A549 (cell line): ENCODE measurements around the gene TRNAU1AP. TPM values are rescaled to one million over a fixed set of nuclear protein-coding genes. Genes with fewer than 3 reads are reported as not detected.

Experiments used
- ATAC-seq, 2 experiments: fragments of 200-7000 bp in 1 of 2; fragments of >200 bp in 1 of 2; cut with Nextera tagmentation in 1 of 2; cut with Tn5 transposase in 1 of 2; 3 replicates each; pipeline versions ENCODE4 v1.8.0 to v1.9.1; 2018 to 2020; ENCODE audit warnings: mild to moderate bottlenecking in 1 of 2, moderate library complexity in 1 of 2
- CTCF ChIA-PET: fragments of 300-600 bp; sonication (Branson Sonifier 250); formaldehyde crosslinking; extraction: SDS; loops from one replicate; lab custom pipeline; 2021; ENCODE audit warnings: antibody characterized with exemption, inconsistent platforms; lab: Yijun Ruan, JAX
- POLR2A ChIA-PET: fragments of 350-600 bp; formaldehyde crosslinking; extraction: SDS; loops from one replicate; lab custom pipeline; 2021; ENCODE audit warnings: antibody characterized with exemption, inconsistent platforms; lab: Yijun Ruan, JAX
- DNase-seq, 2 experiments: peaks; one replicate each; pipeline versions ENCODE4 v3.0.0 to v3.0.0-alpha.2; 2011 to 2016; ENCODE audit warnings: low read depth in 1 of 2, low spot score in 1 of 2
- FAIRE-seq: peaks from 2 replicates; lab custom pipeline; 2011; peaks lifted over from hg19 to GRCh38; lab: Jason Lieb, UNC
- H3K27ac ChIP-seq, 2 experiments: fragments of >200 bp; sonication (Bioruptor Twin); formaldehyde crosslinking; 3 replicates each; pipeline ENCODE4 v1.5.1; 2016 to 2017
- H3K4me1 ChIP-seq: fragments of >200 bp; sonication (Bioruptor Twin); formaldehyde crosslinking; 3 replicates; pipeline ENCODE4 v1.6.1; 2016
- H3K4me2 ChIP-seq: fragments of >200 bp; sonication (Bioruptor Twin); formaldehyde crosslinking; 3 replicates; pipeline ENCODE4 v1.6.1; 2016
- H3K4me3 ChIP-seq: fragments of >200 bp; sonication (Bioruptor Twin); formaldehyde crosslinking; 3 replicates; pipeline ENCODE4 v1.5.1; 2016
- H3K9me3 ChIP-seq: fragments of >200 bp; sonication (Bioruptor Twin); formaldehyde crosslinking; 3 replicates; pipeline ENCODE4 v1.6.1; 2016
- BCL3 ChIP-seq: fragments of >200 bp; sonication (Bioruptor Twin); formaldehyde crosslinking; IDR thresholded peaks from 3 replicates; pipeline ENCODE4 v1.6.1; 2016
- CTCF ChIP-seq: fragments of >200 bp; sonication (Bioruptor Twin); formaldehyde crosslinking; IDR thresholded peaks from 3 replicates; pipeline ENCODE4 v1.5.1; 2016
- EHF ChIP-seq: fragments of 250-450 bp; sonication (Bioruptor Pico); IDR thresholded peaks from 2 replicates; pipeline ENCODE4 v1.5.0; 2020; ENCODE audit warnings: mild to moderate bottlenecking
- FOSB ChIP-seq: fragments of 250-450 bp; sonication (Bioruptor Pico); IDR thresholded peaks from 2 replicates; pipeline ENCODE4 v1.5.0; 2020; ENCODE audit warnings: mild to moderate bottlenecking, moderate library complexity
- HDAC2 ChIP-seq: fragments of 200-600 bp; sonication (generic); IDR thresholded peaks from 2 replicates; pipeline ENCODE4 v1.6.1; 2016
- HES2 ChIP-seq: fragments of >200 bp; sonication (Bioruptor Twin); formaldehyde crosslinking; IDR thresholded peaks from 2 replicates; pipeline ENCODE4 v1.6.1; 2016
- HMGXB4 ChIP-seq: fragments of 250-450 bp; sonication (Bioruptor Pico); IDR thresholded peaks from 2 replicates; pipeline ENCODE4 v1.5.0; 2021; ENCODE audit warnings: mild to moderate bottlenecking, moderate library complexity, borderline replicate concordance
- HOXA7 ChIP-seq: fragments of 250-450 bp; sonication (Bioruptor Pico); IDR thresholded peaks from 2 replicates; pipeline ENCODE4 v1.5.0; 2020; ENCODE audit warnings: mild to moderate bottlenecking, moderate library complexity
- HOXB13 ChIP-seq: fragments of 250-450 bp; sonication (Bioruptor Pico); IDR thresholded peaks from 2 replicates; pipeline ENCODE4 v1.5.0; 2020; ENCODE audit warnings: low read depth, mild to moderate bottlenecking, moderate library complexity
- HOXB5 ChIP-seq: fragments of 250-450 bp; sonication (Bioruptor Pico); IDR thresholded peaks from 2 replicates; pipeline ENCODE4 v1.5.0; 2020; ENCODE audit warnings: mild to moderate bottlenecking, moderate library complexity
- KDM1A ChIP-seq: fragments of 200-600 bp; sonication (generic); IDR thresholded peaks from 2 replicates; pipeline ENCODE4 v1.6.1; 2016; ENCODE audit warnings: low read depth, mild to moderate bottlenecking
- KDM5A ChIP-seq: fragments of 200-600 bp; sonication (generic); IDR thresholded peaks from 2 replicates; pipeline ENCODE4 v1.6.1; 2016; ENCODE audit warnings: antibody characterized with exemption, mild to moderate bottlenecking
- MAFK ChIP-seq: fragments of 450-650 bp; IDR thresholded peaks from 2 replicates; pipeline ENCODE4 v1.6.1; 2014; ENCODE audit not compliant: partially characterized antibody
- MAX ChIP-seq: IDR thresholded peaks from 2 replicates; pipeline ENCODE4 v1.6.1; 2012
- NFE2L2 ChIP-seq: fragments of 150-350 bp; conservative IDR thresholded peaks from 2 replicates; pipeline ENCODE4 v1.6.1; 2014; ENCODE audit warnings: low read length
- NPAS2 ChIP-seq: fragments of 250-450 bp; sonication (Bioruptor Pico); IDR thresholded peaks from 2 replicates; pipeline ENCODE4 v1.8.0; 2022; ENCODE audit warnings: mild to moderate bottlenecking, moderate library complexity, borderline replicate concordance
- NR3C1 ChIP-seq: fragments of >200 bp; sonication (Bioruptor Twin); formaldehyde crosslinking; IDR thresholded peaks from 3 replicates; pipeline ENCODE4 v1.6.1; 2017
- RAD21 ChIP-seq, 2 experiments: fragments of >200 bp in 1 of 2; sonication (Bioruptor Twin) in 1 of 2; formaldehyde crosslinking in 1 of 2; IDR thresholded peaks in 1 of 2; conservative IDR thresholded peaks in 1 of 2; 2 replicates in 1 of 2; 3 replicates in 1 of 2; pipeline ENCODE4 v1.6.1; 2012 to 2018; ENCODE audit warnings: inconsistent platforms in 1 of 2
- RARB ChIP-seq: fragments of 250-450 bp; sonication (Bioruptor Pico); IDR thresholded peaks from 2 replicates; pipeline ENCODE4 v1.8.0; 2021; ENCODE audit warnings: mild to moderate bottlenecking, moderate library complexity
- SMC3 ChIP-seq: fragments of >200 bp; sonication (Bioruptor Twin); formaldehyde crosslinking; IDR thresholded peaks from 3 replicates; pipeline ENCODE4 v1.6.1; 2018; ENCODE audit warnings: inconsistent platforms
- SREBF2 ChIP-seq: fragments of 450-650 bp; IDR thresholded peaks from 2 replicates; pipeline ENCODE4 v1.6.1; 2014; ENCODE audit warnings: mild to moderate bottlenecking, moderate library complexity
- TFCP2L1 ChIP-seq: fragments of 250-450 bp; sonication (Bioruptor Pico); IDR thresholded peaks from 2 replicates; pipeline ENCODE4 v1.5.0; 2021; ENCODE audit warnings: mild to moderate bottlenecking
- TP53 ChIP-seq: fragments of 250-450 bp; sonication (Bioruptor Pico); IDR thresholded peaks from 2 replicates; pipeline ENCODE4 v1.5.0; 2021; ENCODE audit warnings: mild to moderate bottlenecking, moderate library complexity
- ZFP36 ChIP-seq: fragments of 450-650 bp; IDR thresholded peaks from 2 replicates; pipeline ENCODE4 v1.6.1; 2014; ENCODE audit warnings: borderline replicate concordance; ENCODE audit not compliant: partially characterized antibody
- ZSCAN20 ChIP-seq: fragments of 250-450 bp; sonication (Bioruptor Pico); IDR thresholded peaks from 2 replicates; pipeline ENCODE4 v1.8.0; 2022; ENCODE audit warnings: mild to moderate bottlenecking, moderate library complexity
- WGBS: methylation state at CpG from one replicate; pipeline ENCODE4 v1.1.6; 2017; ENCODE audit errors: missing lambda C conversion rate; 5-methylcytosine and 5-hydroxymethylcytosine counted together
- polyA plus RNA-seq, 4 experiments: library from polyadenylated mRNA; depleted of rRNA in 3 of 4; stranded (reverse); fragments of >200 nt; fragmentation: RNase III in 1 of 4; extraction: RNeasy Plus Mini Kit Qiagen cat#74134 plus additional on column Dnase treatment in 1 of 4; gene quantifications; 2 replicates in 3 of 4; 3 replicates in 1 of 4; pipeline ENCODE4 v1.2.3, GENCODE V29; 2011 to 2017

The TRNAU1AP gene
- polyA plus RNA-seq, 2 of the 4 experiments (the other 2 are of a cell fraction) = 14.5 to 23.8 TPM

- ChIA-PET POLR2A (interaction anchor here (0.6 to 0.7 kb wide), 3 partner anchors 82 to 119 kb away, joined by 3 to 9 read pairs (median 5); no protein-coding TSS in a partner anchor), CTCF (interaction anchor here (1.3 kb wide), 1 partner anchor 259 kb away, joined by 4 read pairs; no protein-coding TSS in a partner anchor)
- no peak for ATAC-seq
- FAIRE-seq = no peak
- WGBS = 3% methylated on average over 10 of the region's 10 CpGs
- no peaks in the 10 kb centered on the region for H3K9me3 ChIP-seq
- TF ChIP-seq KDM5A (no peak), MAFK (no peak), HDAC2 (no peak), BCL3 (no peak), ZSCAN20 (CRISPR knock-in tag) (no peak), EHF (CRISPR knock-in tag) (no peak), SMC3 (no peak), ZFP36 (no peak), HOXB13 (no peak), HOXB5 (CRISPR knock-in tag) (no peak), NR3C1 (no peak), SREBF2 (no peak), NFE2L2 (no peak), RAD21 (conservative IDR thresholded peaks at IDR 0.05 in 1 of 2, IDR thresholded peaks at IDR 0.05 in 1 of 2) (no peak)
- TF ChIP-seq, all 56 proteins: peak for 0
- DNase-seq = no peak
- Histone ChIP-seq H3K4me2 (peak overlapping the region; percentile 97), H3K4me3 (peak overlapping the region; percentile 99), H3K4me1 (peaks cover 37% of the 10 kb centered on the region), H3K27ac (peak overlapping the region; percentile 94 to 99)
These were observed 45.0 kb upstream of the TRNAU1AP start for GRCh38 chr1:28507646-28508434.

- peaks cover 43% of the 10 kb centered on the region for H3K4me1 ChIP-seq
- H3K27ac ChIP-seq = peak overlapping the region; percentile 94 to 99
- no peak for TF ChIP-seq CTCF
- TF ChIP-seq RARB (CRISPR knock-in tag) = peak; percentile 74
- TF ChIP-seq KDM1A = no peak
- TF ChIP-seq MAFK = no peak
- peak; percentile 85 for TF ChIP-seq FOSB
- no peak for TF ChIP-seq NPAS2 (CRISPR knock-in tag)
- peak; percentile 86; the same call in 1 of the 2 replicates for TF ChIP-seq HMGXB4 (CRISPR knock-in tag)
- no peak for TF ChIP-seq HES2
- peak; percentile 91 for TF ChIP-seq HOXA7 (CRISPR knock-in tag)
- no peak for TF ChIP-seq RAD21 (conservative IDR thresholded peaks at IDR 0.05 in 1 of 2, IDR thresholded peaks at IDR 0.05 in 1 of 2)
- peak; percentile 27; the same call in 1 of the 2 replicates for TF ChIP-seq TFCP2L1 (CRISPR knock-in tag)
- peak; percentile 94 for TF ChIP-seq TP53 (CRISPR knock-in tag)
- TF ChIP-seq MAX = peak; percentile 54
- no peak for DNase-seq
- H3K4me2 ChIP-seq = peak overlapping the region; percentile 97
- no peak for ATAC-seq
- no peak for FAIRE-seq
- POLR2A ChIA-PET = interaction anchor here (0.8 kb wide), 1 partner anchor 260 kb away, joined by 3 read pairs; no protein-coding TSS in a partner anchor
- CTCF ChIA-PET = interaction anchor here (1.3 kb wide), 1 partner anchor 260 kb away, joined by 4 read pairs; no protein-coding TSS in a partner anchor
- peak overlapping the region; percentile 99 for H3K4me3 ChIP-seq
- WGBS = 14% methylated on average over 5 of the region's 5 CpGs
- no peaks in the 10 kb centered on the region for H3K9me3 ChIP-seq
These were observed 44.5 kb upstream of the TRNAU1AP start for GRCh38 chr1:28508435-28508754.
